COLO829 (cell line): Measurements from ENCODE around the gene TRPC4.

Experiments
- DNase-seq: peaks from one replicate; pipeline ENCODE4 v3.0.0; 2012; ENCODE audit warnings: low spot score

TRPC4 gene

GRCh38 chr13:37869756-37870488 lies at the start of gene TRPC4:
Gene TRPC4, minus strand, starts transcription at chr13:37869772. Its CDS starts 86,439 bp downstream, at chr13:37783333.
- DNase-seq = no peak

DNA sequence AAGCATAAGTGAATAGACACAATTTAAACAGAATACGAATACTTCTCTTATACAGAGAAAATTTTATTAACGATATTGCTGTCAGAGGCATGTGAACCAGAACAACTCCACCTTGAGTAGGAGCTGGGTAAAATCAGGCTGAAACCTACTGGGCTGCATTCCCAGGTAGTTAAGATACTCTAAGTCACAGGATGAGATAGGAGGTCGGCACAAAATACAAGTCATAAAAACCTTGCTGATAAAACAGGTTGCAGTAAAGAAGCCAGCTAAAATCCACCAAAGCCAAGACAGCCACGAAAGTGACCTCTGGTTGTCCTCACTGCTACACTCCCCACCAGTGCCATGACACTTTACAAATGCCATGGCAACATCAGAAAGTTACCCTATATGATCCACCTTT lies 49.2 kb upstream of the TRPC4 start:
- no peak for DNase-seq

- no peak for DNase-seq
Measured at GRCh38 chr13:37918116-37918714, 48.6 kb upstream of the TRPC4 start.

GRCh38 chr13:37914781-37915391 lies 45.3 kb upstream of the TRPC4 start:
- no peak for DNase-seq

GRCh38 chr13:37910790-37911189 lies 41.2 kb upstream of the TRPC4 start:
- no peak for DNase-seq

GRCh38 chr13:37906880-37907279 lies 37.3 kb upstream of the TRPC4 start:
- no peak for DNase-seq

- DNase-seq = no peak
Measured at GRCh38 chr13:37905736-37906135, 36.2 kb upstream of the TRPC4 start.

GRCh38 chr13:37899753-37900152 lies 30.2 kb upstream of the TRPC4 start:
- no peak for DNase-seq

- no peak for DNase-seq
Measured at GRCh38 chr13:37893321-37893720, 23.7 kb upstream of the TRPC4 start.

- no peak for DNase-seq
Measured at GRCh38 chr13:37889820-37890219, 20.2 kb upstream of the TRPC4 start.

- DNase-seq = no peak
Measured at GRCh38 chr13:37889102-37889501, 19.5 kb upstream of the TRPC4 start.

DNA sequence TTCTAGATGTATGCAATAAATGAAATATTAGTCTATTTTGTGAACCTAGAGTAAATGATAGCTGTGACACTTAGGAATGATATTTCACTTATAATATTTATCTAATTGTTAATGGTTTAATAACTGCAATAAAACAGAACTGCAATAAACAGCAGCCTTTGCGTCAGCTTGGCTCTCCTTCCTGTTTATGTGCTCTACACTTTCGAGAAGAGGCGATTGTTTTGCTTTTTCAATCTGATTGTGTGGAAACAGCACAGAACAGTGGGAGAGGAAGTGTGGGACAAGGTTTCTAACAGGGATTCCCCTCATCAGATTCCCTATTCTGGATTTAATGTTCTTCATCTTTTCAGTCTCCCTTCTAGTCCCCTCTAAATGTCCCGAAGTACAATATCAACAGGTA lies 17.3 kb upstream of the TRPC4 start:
- no peak for DNase-seq

DNA sequence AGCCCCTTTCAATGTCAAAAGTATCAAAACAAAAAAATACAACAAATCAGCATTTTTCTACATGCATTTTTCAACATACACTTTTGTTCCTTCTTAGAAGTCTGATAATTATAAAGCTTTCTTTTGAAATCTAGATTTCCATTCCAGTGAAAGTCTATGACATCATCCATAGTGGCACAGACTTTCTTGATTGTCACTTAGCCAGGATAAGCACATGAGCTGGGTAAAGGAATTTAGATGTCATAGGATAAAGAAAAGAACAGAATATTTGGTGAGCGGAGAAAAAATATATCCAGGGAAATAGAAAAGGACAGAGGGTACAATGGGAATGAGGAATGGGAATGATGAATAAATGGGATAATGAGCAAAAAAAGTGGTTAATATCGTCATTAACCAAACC lies 15.1 kb upstream of the TRPC4 start:
- no peak for DNase-seq

DNA sequence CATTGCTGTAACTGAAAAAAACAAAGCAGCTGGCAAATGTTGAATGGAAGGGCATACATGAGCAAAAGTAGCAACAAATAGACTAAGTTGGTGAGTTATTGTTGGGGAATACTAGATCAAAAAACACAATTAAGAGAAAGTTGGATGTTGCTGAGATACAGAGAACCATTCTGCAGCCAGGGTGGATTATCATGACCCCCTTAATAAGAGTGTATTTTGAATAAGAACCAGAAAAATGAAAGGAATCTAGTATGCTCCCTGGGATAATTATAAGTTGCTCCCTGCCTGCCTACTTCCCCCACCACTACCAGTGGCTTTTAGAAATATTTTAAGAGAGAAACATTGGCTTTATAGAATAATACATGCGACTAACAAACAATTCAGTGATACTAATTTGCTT lies 14.5 kb upstream of the TRPC4 start:
- DNase-seq = no peak

- DNase-seq = no peak
Measured at GRCh38 chr13:37878921-37879320, 9.3 kb upstream of the TRPC4 start.

- DNase-seq = no peak
Measured at GRCh38 chr13:37878496-37878895, 8.9 kb upstream of the TRPC4 start.

DNA sequence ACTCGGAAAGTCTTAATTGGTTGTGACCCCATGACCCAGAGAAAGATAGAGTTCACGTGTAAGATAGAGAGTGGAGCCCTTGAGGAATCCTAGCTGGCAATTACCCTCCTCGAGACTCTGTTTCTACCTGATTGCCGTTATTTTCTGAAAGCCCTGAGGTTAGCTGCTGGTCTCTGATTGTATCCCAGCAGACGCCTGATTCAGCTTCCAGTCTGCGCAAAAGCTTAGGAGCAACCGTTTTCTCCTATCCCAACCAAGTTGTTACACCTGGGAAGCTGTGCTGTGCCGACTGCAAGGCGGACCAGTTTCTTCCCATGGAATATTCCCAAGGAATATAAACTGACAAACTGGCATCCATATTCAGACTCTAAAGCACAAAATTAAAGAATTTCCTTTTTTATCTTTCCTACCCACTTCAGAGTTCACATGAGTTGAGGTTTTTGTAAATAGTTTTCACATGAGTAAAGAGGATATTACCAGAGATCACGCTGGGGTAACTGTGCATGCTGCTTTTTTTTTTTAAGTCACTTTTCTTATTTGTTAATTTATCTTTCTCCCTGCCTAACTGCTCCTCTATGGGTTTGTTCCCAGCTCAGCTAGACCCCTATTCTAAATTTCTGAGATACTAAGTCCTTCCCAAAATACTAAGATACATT lies 1.5 kb upstream of the TRPC4 start:
- DNase-seq = peak; percentile 14

GRCh38 chr13:37870489-37870845 lies 895 bp upstream of the TRPC4 start:
- DNase-seq = no peak

DNA sequence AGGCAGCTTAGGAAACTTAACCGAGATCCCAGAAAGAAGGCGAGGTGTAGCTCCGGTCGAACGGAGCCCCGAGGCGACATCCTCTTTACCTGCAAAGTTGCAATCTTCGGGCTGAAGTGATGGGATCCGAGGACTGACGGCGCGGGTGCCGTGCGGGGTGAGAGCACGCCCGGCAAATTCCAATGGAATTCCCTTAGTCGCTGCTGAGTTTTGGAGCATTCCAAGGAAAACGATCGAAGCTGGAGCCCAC lies 141 bp downstream of the TRPC4 start:
- DNase-seq = no peak

GRCh38 chr13:37868691-37869505 lies 674 bp downstream of the TRPC4 start:
- no peak for DNase-seq

- no peak for DNase-seq
Measured at GRCh38 chr13:37863708-37864107, 5.9 kb downstream of the TRPC4 start.

DNA sequence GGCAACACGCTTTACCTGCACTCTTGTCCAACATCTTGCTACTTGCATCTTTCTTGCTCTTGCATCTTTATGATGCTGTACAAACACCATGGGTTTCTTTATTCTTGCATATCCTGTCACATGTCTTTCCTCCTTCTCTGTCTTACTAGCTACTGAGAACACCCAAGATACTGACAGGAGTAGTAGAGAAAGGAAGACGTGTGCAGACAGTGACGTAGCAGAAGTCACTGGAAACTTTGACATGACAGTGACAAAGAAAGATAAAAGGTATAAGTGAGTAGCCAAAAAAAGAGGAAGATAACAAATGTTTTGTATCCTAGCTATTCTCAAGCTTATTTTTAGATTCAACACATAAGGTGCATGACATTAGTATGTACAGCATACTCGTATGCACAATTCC lies 34.2 kb downstream of the TRPC4 start:
- DNase-seq = no peak

DNA sequence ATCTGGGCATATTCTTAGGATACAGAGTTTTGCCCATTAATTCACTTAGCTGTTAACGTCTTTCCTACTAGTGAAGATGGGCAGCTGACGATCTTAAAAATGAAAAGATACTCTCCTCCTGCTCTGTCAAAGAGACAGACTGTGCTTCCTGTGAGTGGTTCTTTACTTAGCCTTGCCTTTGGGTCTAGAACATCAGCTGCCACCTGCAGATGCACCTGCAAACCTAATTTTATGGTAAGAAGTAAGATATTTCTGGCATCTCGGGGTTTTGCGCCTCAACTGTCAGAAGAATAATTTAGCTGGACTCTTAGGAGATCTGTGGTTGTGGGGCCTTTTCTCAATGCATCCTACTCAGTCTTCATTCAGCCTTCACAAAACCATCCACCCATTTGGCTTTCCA lies 36.2 kb downstream of the TRPC4 start:
- no peak for DNase-seq
